RWPE2 (cell line): Measurements from ENCODE around the gene KAT6B.

Source experiments
- ATAC-seq: fragments of 200-7000 bp; cut with Tn5 transposase; 3 replicates; pipeline ENCODE4 v1.9.1; 2021; ENCODE audit warnings: low read depth
- DNase-seq: peaks from one replicate; pipeline ENCODE4 v3.0.0-alpha.2; 2020; ENCODE audit warnings: low spot score
- H3K27ac ChIP-seq: fragments of 450-650 bp; 2 replicates; pipeline ENCODE4 v1.5.1; 2017; ENCODE audit warnings: mild to moderate bottlenecking; ENCODE audit not compliant: poor library complexity, severe bottlenecking
- H3K27me3 ChIP-seq: fragments of 250-450 bp; sonication (Bioruptor Pico); 2 replicates; pipeline ENCODE4 v1.5.1; 2021; ENCODE audit warnings: mild to moderate bottlenecking, moderate library complexity; ENCODE audit not compliant: insufficient read depth, poor library complexity, severe bottlenecking
- H3K36me3 ChIP-seq: fragments of 250-450 bp; sonication (Bioruptor Pico); 2 replicates; pipeline ENCODE4 v1.5.1; 2020; ENCODE audit warnings: low read depth, mild to moderate bottlenecking, moderate library complexity
- H3K4me1 ChIP-seq: fragments of 250-450 bp; sonication (Bioruptor Pico); 2 replicates; pipeline ENCODE4 v1.5.1; 2021; ENCODE audit warnings: mild to moderate bottlenecking, moderate library complexity; ENCODE audit not compliant: insufficient read depth, poor library complexity, severe bottlenecking
- H3K4me3 ChIP-seq: fragments of 250-450 bp; sonication (Bioruptor Pico); 2 replicates; pipeline ENCODE4 v1.5.1; 2021; ENCODE audit warnings: mild to moderate bottlenecking, moderate library complexity; ENCODE audit not compliant: severe bottlenecking
- H3K9me3 ChIP-seq: fragments of 250-450 bp; sonication (Bioruptor Pico); 2 replicates; pipeline ENCODE4 v1.5.1; 2021; ENCODE audit warnings: mild to moderate bottlenecking, moderate library complexity; ENCODE audit not compliant: severe bottlenecking
- CTCF ChIP-seq: fragments of 450-650 bp; IDR thresholded peaks from one replicate; pipeline ENCODE4 v1.5.1; 2017; ENCODE audit warnings: mild to moderate bottlenecking, moderate library complexity; ENCODE audit not compliant: poor library complexity, severe bottlenecking

The KAT6B gene

GRCh38 chr10:74814797-74815196, 11.6 kb upstream of the KAT6B start:
- H3K27ac ChIP-seq = no peak overlapping the region
- no peaks in the 10 kb centered on the region for H3K27me3 ChIP-seq
- DNase-seq (no peak), ATAC-seq (no peak)
- H3K36me3 ChIP-seq = no peaks in the 10 kb centered on the region
- H3K4me1 ChIP-seq = no peaks in the 10 kb centered on the region
- no peak for TF ChIP-seq CTCF
- H3K9me3 ChIP-seq = no peaks in the 10 kb centered on the region
- no peak overlapping the region for H3K4me3 ChIP-seq

- TF ChIP-seq CTCF = no peak
- Histone ChIP-seq H3K9me3 (no peaks in the 10 kb centered on the region), H3K27ac (no peak overlapping the region), H3K36me3 (no peaks in the 10 kb centered on the region), H3K27me3 (no peaks in the 10 kb centered on the region), H3K4me3 (no peak overlapping the region), H3K4me1 (no peaks in the 10 kb centered on the region)
- ATAC-seq (no peak), DNase-seq (no peak)
These were observed 9.4 kb upstream of the KAT6B start for GRCh38 chr10:74816824-74817498.

GRCh38 chr10:74821501-74821900, 4.9 kb upstream of the KAT6B start:
- ATAC-seq = no peak
- Histone ChIP-seq H3K9me3 (no peaks in the 10 kb centered on the region), H3K4me1 (no peaks in the 10 kb centered on the region), H3K4me3 (no peak overlapping the region), H3K27ac (no peak overlapping the region), H3K36me3 (no peaks in the 10 kb centered on the region), H3K27me3 (no peaks in the 10 kb centered on the region)
- no peak for TF ChIP-seq CTCF
- DNase-seq = no peak

GRCh38 chr10:74822101-74822500, 4.3 kb upstream of the KAT6B start:
- DNase-seq (no peak), ATAC-seq (no peak)
- TF ChIP-seq CTCF = no peak
- Histone ChIP-seq H3K9me3 (no peaks in the 10 kb centered on the region), H3K4me3 (no peak overlapping the region), H3K27ac (no peak overlapping the region), H3K4me1 (no peaks in the 10 kb centered on the region), H3K27me3 (no peaks in the 10 kb centered on the region), H3K36me3 (no peaks in the 10 kb centered on the region)

- DNase-seq = no peak
- Histone ChIP-seq H3K27ac (no peak overlapping the region), H3K36me3 (no peaks in the 10 kb centered on the region), H3K9me3 (no peaks in the 10 kb centered on the region), H3K27me3 (no peaks in the 10 kb centered on the region), H3K4me1 (no peaks in the 10 kb centered on the region), H3K4me3 (no peak overlapping the region)
- no peak for TF ChIP-seq CTCF
- no peak for ATAC-seq
These were observed 3.8 kb upstream of the KAT6B start for GRCh38 chr10:74822521-74823089.
